ENCODE data around the gene CENPM.

The CENPM gene

GRCh38 chr22:41913842-41914534 lies 33.0 kb downstream of the CENPM start:
- no peak for DNase-seq (ENCODE audit: low read depth)

- DNase-seq (ENCODE audit: low read depth): no peak
Observed at GRCh38 chr22:41913040-41913719, 33.8 kb downstream of the CENPM start.

GRCh38 chr22:41912338-41913039 lies 34.5 kb downstream of the CENPM start:
- no peak for DNase-seq (ENCODE audit: low read depth)

GRCh38 chr22:41911001-41911611 lies 35.8 kb downstream of the CENPM start:
- DNase-seq (ENCODE audit: low read depth): no peak

DNA sequence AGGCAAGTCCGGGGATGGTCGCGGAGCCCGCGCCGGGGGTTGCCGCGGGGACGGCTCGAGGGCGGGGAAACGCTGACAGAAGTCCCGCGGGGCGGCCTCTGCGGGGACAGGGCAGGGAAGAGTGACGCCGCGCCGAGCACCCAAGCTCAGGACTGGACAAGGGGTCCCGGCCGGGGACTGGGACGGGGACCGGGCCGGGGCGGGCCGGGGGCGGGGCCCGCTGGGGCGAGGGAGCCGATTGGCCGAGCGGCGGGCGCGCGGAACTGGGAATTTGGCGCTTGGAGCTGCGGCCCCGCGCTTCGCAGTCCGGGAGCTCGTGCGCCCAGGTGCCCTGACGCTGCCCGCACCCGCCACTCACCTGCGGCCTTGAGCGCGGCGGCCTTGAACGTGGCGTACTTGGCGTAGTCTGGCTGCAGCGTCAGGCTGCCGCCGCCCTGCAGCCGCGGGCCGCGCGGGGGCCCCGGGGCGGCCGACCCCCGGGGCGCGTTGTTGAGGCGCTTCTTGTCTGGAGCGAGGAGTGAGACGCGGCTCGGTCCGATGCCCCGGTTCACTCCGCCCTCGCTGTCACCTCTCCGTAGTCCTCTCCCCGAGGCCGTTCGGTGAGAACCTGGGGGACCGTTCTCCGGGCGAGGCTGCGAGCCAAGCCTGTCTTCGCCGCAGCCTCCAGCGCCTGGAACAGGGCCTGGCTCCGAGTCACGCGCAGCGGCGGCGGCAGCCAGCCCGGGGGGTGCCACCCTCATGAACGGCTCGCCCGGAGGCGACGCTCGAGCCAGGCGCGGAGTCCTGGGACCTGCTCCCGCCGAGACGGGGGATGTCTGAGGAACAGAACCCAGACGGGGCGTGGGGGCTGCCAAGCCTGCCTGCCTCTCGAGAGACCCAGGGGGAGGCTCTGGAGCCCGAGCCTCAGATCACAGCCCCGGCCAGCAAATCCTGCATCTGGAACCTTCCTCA lies 36.6 kb downstream of the CENPM start:
- DNase-seq (ENCODE audit: low read depth): no peak

- no peak for DNase-seq (ENCODE audit: low read depth)
Observed at GRCh38 chr22:41909310-41910049, 37.5 kb downstream of the CENPM start.

GRCh38 chr22:41908411-41909309 lies 38.3 kb downstream of the CENPM start:
- DNase-seq (ENCODE audit: low read depth): no peak

DNA sequence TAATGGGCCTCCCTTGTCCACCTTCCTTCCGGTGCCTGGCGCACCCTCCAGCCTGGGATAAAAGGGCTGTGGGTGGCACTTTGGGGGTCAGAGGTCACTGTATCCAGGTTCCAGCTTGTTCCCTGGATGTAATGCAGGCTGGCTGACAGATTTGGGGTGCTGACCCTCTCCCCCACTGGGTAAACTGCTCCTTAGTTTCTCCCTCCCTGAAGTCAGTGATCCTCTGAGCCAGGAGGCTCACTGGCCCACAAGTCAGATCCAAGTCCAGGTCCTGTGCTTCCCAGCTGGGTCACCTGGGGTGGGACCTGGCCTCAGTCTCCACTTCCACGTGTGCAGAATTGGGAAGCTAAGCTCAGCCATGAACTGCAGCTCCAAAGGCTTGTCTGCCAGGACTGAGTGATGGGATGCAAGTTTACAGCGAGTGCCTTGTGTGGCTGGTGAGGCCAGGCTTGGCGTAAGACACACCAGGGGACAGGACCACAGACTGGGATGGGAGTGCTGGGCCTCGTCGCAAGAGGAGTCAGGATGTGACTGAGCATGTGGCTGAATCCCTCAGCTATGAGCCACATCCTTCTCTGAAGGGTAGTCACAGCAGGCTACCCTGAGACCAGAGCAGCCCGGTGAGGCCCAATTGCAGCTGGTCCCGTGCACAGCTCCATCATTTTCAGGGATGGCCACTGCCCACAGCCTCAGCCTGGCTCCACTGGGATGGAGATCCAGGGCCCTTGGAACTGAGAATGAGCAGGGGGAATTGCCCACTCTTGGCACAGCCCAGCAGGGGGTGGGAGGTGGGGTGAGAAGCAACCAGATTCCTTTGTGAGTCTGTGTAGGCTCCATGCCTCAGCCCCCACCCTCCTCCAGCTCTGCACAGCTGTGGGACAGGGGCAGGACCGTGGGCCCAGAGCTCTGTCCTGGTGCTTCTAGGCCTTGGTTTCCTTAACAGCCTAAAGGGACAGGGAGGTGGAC lies 39.2 kb downstream of the CENPM start:
- no peak for DNase-seq (ENCODE audit: low read depth)

GRCh38 chr22:41906822-41907221 lies 40.1 kb downstream of the CENPM start:
- DNase-seq (ENCODE audit: low read depth): no peak

GRCh38 chr22:41905411-41906202 lies 41.3 kb downstream of the CENPM start:
- no peak for DNase-seq (ENCODE audit: low read depth)

DNA sequence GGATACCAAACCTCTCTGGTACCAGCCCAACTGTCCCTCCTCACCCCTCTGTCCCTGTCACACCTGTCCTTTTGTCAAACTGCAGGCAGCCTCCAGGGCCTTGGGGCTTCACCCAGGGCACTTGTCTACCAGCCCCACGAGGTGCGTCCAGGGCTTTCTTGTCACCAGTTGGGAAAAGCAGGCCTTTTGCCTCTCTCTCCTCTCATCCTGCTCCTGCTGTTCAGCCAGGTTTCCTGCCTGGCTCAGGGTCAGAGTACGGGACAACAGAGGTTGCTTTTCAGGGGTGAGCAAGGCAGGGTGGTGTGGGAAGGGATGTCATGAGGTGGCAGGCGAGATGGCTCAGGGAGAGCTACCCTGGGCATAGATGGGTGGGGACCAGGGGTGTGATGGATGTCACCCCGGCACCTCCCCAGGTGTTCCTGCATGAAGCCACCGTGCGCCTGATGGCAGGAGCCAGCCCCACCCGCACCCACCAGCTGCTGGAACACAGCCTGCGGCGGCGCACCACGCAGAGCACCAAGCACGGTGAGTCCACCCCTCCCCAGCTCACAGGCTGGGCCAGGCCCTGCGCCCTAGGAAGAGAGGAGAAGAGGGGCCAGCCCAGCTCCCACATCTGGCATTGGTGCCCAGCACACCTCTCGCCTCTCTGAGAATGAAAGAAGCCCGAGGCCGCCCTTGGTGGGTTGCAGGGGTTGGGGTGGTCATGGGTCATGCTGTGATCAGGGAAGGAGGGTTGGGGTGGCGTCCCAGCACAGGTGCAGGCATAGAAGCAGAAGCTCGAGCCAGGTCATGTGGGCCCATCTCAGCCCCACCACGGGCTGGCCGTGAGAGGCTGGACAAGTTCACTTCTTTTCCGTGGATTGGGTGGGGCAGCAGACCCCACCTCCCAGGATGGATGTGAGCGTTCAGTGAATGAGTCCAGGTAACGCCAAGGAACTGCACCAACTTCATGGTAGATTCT lies 42.2 kb downstream of the CENPM start:
- no peak for DNase-seq (ENCODE audit: low read depth)

DNA sequence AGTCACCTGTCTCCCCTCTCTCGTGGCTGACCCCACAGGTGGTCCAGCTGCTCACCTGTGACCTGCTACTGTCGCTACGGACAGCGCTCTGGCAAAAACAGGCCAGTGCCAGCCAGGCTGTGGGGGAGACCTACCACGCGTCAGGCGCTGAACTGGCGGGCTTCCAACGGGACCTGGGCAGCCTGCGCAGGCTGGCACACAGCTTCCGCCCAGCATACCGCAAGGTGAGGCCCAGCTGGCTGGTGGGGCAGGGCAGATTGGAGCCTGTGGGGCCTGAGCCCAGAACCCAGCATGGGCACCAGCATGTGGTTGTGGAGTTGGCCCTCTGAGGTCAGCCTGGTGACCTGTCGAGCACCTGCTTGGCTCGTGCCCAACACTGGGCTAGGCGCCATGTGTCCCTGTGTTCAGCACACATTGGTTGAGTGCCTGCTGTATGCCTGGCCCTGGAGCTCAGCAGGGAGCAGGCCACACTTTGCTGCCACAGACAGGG lies 44.0 kb downstream of the CENPM start:
- DNase-seq (ENCODE audit: low read depth): no peak

- no peak for DNase-seq (ENCODE audit: low read depth)
Observed at GRCh38 chr22:41902016-41902415, 44.9 kb downstream of the CENPM start.

- no peak for DNase-seq (ENCODE audit: low read depth)
Observed at GRCh38 chr22:41900652-41901312, 46.2 kb downstream of the CENPM start.

GRCh38 chr22:41899992-41900651 lies 46.8 kb downstream of the CENPM start:
- no peak for DNase-seq (ENCODE audit: low read depth)
